HCT116 (cell line): Measurements from ENCODE around the gene CASP9. TPM values are rescaled to one million over a fixed set of nuclear protein-coding genes. Genes with fewer than 3 reads are reported as not detected.

Experiments
- ATAC-seq: fragments of 200-7000 bp; cut with Tn5 transposase; 2 replicates; pipeline ENCODE4 v1.9.1; 2020; ENCODE audit warnings: mild to moderate bottlenecking, moderate library complexity
- BruUV-seq: library from RNA; stranded (reverse); fragments of 400-500 nt; replicated peaks from 2 replicates; lab custom pipeline; 2021; lab: Mats Ljungman, UMichigan
- CTCF ChIA-PET: fragments of 300-600 bp; sonication (Branson Sonifier 250); formaldehyde crosslinking; loops from one replicate; lab custom pipeline; 2021; ENCODE audit warnings: antibody characterized with exemption; lab: Charles Lee
- POLR2A ChIA-PET: fragments of 300-600, 350-600 bp; sonication (Branson Sonifier 250); formaldehyde crosslinking; loops from one replicate; lab custom pipeline; 2021; ENCODE audit warnings: antibody characterized with exemption; lab: Charles Lee
- RAD21 ChIA-PET, 2 experiments: fragments of 300-600 bp; sonication (Branson Sonifier 250); formaldehyde crosslinking; loops; one replicate each; lab custom pipeline; 2023; ENCODE audit warnings: low total read pairs in 2 of 2; ENCODE audit not compliant: uncharacterized antibody in 2 of 2, unreplicated experiment in 2 of 2, low non-redundant PET in 1 of 2; lab: Charles Lee
- DNase-seq: peaks from one replicate; pipeline ENCODE4 v3.0.0-alpha.2; 2010; ENCODE audit warnings: low read depth, low spot score
- H2AFZ ChIP-seq: fragments of 200-600 bp; shearing (Covaris generic), sonication (generic); 2 replicates; pipeline ENCODE4 v1.6.1; 2017; ENCODE audit warnings: low read depth, mixed run types, mixed read lengths, antibody characterized with exemption, low read length; ENCODE audit not compliant: poor library complexity, severe bottlenecking
- H3K27ac ChIP-seq: 2 replicates; pipeline ENCODE4 v1.5.1; 2012; ENCODE audit warnings: low read depth, low read length
- H3K27me3 ChIP-seq: fragments of 200-600 bp; sonication (generic); 2 replicates; pipeline ENCODE4 v1.6.1; 2016; ENCODE audit warnings: mixed run types, low read length, mixed read lengths; ENCODE audit not compliant: insufficient read depth
- H3K36me3 ChIP-seq, 2 experiments: fragments of 200-500 bp in 1 of 2; fragments of 200-600 bp in 1 of 2; sonication (Bioruptor generic) in 1 of 2; sonication (generic) in 1 of 2; 2 replicates each; pipeline versions ENCODE4 v1.5.1 to v1.6.1; 2014 to 2016; ENCODE audit warnings: low read length in 2 of 2, inconsistent platforms in 1 of 2, mixed read lengths in 1 of 2, mixed run types in 1 of 2; ENCODE audit not compliant: insufficient read depth in 2 of 2, control insufficient read depth in 1 of 2
- H3K4me1 ChIP-seq, 2 experiments: fragments of 200-600 bp in 1 of 2; sonication (generic) in 1 of 2; 2 replicates each; pipeline versions ENCODE4 v1.5.1 to v1.6.1; 2012 to 2017; ENCODE audit warnings: low read length in 2 of 2, inconsistent platforms in 1 of 2, mild to moderate bottlenecking in 1 of 2, mixed read lengths in 1 of 2, mixed run types in 1 of 2, moderate library complexity in 1 of 2; ENCODE audit not compliant: insufficient read depth in 2 of 2, control insufficient read depth in 1 of 2
- H3K4me2 ChIP-seq: fragments of 200-600 bp; sonication (generic); 2 replicates; pipeline ENCODE4 v1.6.1; 2017; ENCODE audit warnings: mixed run types, low read length, mixed read lengths
- H3K4me3 ChIP-seq, 2 experiments: fragments of 200-600 bp in 1 of 2; sonication (generic) in 1 of 2; replicated peaks in 1 of 2; 2 replicates each; pipeline ENCODE4 v1.5.1; 2011 to 2016; ENCODE audit warnings: low read length in 2 of 2, control low read depth in 1 of 2, low read depth in 1 of 2, mild to moderate bottlenecking in 1 of 2, mixed read lengths in 1 of 2, mixed run types in 1 of 2
- H3K79me2 ChIP-seq: fragments of 200-600 bp; sonication (generic); 2 replicates; pipeline ENCODE4 v1.6.1; 2017; ENCODE audit warnings: mild to moderate bottlenecking, mixed run types, low read length, moderate library complexity, mixed read lengths; ENCODE audit not compliant: insufficient read depth
- H3K9ac ChIP-seq: fragments of 200-600 bp; sonication (generic); 2 replicates; pipeline ENCODE4 v1.6.1; 2016; ENCODE audit warnings: low read length, mixed read lengths
- H3K9me2 ChIP-seq: fragments of 200-600 bp; sonication (generic), shearing (Covaris generic); 2 replicates; pipeline ENCODE4 v1.6.1; 2017; ENCODE audit warnings: mixed run types, mild to moderate bottlenecking, moderate library complexity; ENCODE audit not compliant: insufficient read depth
- H3K9me3 ChIP-seq, 2 experiments: fragments of 200-500 bp in 1 of 2; fragments of 200-600 bp in 1 of 2; sonication (Bioruptor generic) in 1 of 2; sonication (generic) in 1 of 2; 2 replicates each; pipeline ENCODE4 v1.6.1; 2014 to 2017; ENCODE audit warnings: low read length in 2 of 2, mixed read lengths in 2 of 2, inconsistent platforms in 1 of 2, low read depth in 1 of 2, mild to moderate bottlenecking in 1 of 2, mixed run types in 1 of 2, moderate library complexity in 1 of 2; ENCODE audit not compliant: control insufficient read depth in 1 of 2, insufficient read depth in 1 of 2
- H4K20me1 ChIP-seq: fragments of 200-600 bp; sonication (generic), shearing (Covaris generic); 2 replicates; pipeline ENCODE4 v1.6.1; 2017; ENCODE audit warnings: mixed run types, mild to moderate bottlenecking, moderate library complexity; ENCODE audit not compliant: insufficient read depth
- EZH2phosphoT487 ChIP-seq: fragments of 200-600 bp; IDR thresholded peaks from 2 replicates; pipeline ENCODE4 v1.6.1; 2018; ENCODE audit warnings: antibody characterized with exemption, borderline replicate concordance
- FOSL1 ChIP-seq: IDR thresholded peaks from 2 replicates; pipeline ENCODE4 v1.6.1; 2012; ENCODE audit warnings: low read depth
- JUND ChIP-seq: IDR thresholded peaks from 2 replicates; pipeline ENCODE4 v1.6.1; 2012
- POLR2A ChIP-seq: IDR thresholded peaks from 2 replicates; pipeline ENCODE4 v1.7.0; 2011; ENCODE audit warnings: borderline replicate concordance; ENCODE audit not compliant: insufficient read depth, insufficient read length; ENCODE audit errors: extremely low read depth
- RAD21 ChIP-seq: IDR thresholded peaks from 2 replicates; pipeline ENCODE4 v1.6.1; 2012; ENCODE audit warnings: low read depth, mild to moderate bottlenecking
- SIN3A ChIP-seq: IDR thresholded peaks from 2 replicates; pipeline ENCODE4 v1.6.1; 2012; ENCODE audit warnings: low read depth
- SP1 ChIP-seq: IDR thresholded peaks from 2 replicates; pipeline ENCODE4 v1.6.1; 2012; ENCODE audit warnings: low read depth
- ZFX ChIP-seq: fragments of 450-650 bp; IDR thresholded peaks from 2 replicates; pipeline ENCODE4 v1.6.1; 2017
- intact Hi-C: fragments of 100-400 bp; cut with micrococcal nuclease; formaldehyde crosslinking; loops from 2 replicates; pipeline ENCODE4 v1.10.0; 2022
- total RNA-seq: library from RNA; stranded (reverse); gene quantifications from one replicate; pipeline ENCODE4 v1.2.1, GENCODE V29; 2021; ENCODE audit not compliant: unreplicated experiment
- TF ChIP-seq, protein P1 (sequence below): IDR thresholded peaks from 2 replicates; pipeline ENCODE4 v1.6.1; 2012
- TF ChIP-seq, protein P2 (sequence below): IDR thresholded peaks from 2 replicates; pipeline ENCODE4 v1.6.1; 2012; ENCODE audit warnings: low read depth

CASP9 gene
- total RNA-seq, 1 experiment from 2014 or later = 10.6 TPM

DNA sequence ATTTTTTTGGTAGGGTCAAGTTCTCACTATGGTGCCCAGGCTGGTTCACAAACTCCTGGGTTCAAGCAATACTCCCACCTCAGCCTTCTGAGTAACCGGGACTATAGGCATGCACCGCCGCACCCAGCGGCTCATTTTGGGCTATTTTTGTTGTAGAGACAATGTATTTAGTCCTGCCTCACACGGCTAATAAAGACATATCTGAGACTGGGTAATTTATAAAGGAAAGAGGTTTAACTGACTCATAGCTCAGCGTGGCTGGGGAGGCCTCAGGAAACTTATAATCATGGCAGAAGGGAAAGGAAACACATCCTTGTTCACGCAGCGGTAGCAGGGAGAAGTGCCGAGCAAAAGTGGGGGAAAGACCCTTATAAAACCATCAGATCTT, 63.3 kb downstream of the CASP9 start:
- POLR2A ChIA-PET = no interaction called here
- TF ChIP-seq JUND = no peak
- TF ChIP-seq ZFX = no peak
- TF ChIP-seq, protein P1, sequence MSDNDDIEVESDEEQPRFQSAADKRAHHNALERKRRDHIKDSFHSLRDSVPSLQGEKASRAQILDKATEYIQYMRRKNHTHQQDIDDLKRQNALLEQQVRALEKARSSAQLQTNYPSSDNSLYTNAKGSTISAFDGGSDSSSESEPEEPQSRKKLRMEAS = no peak
- no peak for TF ChIP-seq POLR2A
- TF ChIP-seq SIN3A = no peak
- TF ChIP-seq SP1 = no peak
- no peak for TF ChIP-seq RAD21
- TF ChIP-seq, protein P2, sequence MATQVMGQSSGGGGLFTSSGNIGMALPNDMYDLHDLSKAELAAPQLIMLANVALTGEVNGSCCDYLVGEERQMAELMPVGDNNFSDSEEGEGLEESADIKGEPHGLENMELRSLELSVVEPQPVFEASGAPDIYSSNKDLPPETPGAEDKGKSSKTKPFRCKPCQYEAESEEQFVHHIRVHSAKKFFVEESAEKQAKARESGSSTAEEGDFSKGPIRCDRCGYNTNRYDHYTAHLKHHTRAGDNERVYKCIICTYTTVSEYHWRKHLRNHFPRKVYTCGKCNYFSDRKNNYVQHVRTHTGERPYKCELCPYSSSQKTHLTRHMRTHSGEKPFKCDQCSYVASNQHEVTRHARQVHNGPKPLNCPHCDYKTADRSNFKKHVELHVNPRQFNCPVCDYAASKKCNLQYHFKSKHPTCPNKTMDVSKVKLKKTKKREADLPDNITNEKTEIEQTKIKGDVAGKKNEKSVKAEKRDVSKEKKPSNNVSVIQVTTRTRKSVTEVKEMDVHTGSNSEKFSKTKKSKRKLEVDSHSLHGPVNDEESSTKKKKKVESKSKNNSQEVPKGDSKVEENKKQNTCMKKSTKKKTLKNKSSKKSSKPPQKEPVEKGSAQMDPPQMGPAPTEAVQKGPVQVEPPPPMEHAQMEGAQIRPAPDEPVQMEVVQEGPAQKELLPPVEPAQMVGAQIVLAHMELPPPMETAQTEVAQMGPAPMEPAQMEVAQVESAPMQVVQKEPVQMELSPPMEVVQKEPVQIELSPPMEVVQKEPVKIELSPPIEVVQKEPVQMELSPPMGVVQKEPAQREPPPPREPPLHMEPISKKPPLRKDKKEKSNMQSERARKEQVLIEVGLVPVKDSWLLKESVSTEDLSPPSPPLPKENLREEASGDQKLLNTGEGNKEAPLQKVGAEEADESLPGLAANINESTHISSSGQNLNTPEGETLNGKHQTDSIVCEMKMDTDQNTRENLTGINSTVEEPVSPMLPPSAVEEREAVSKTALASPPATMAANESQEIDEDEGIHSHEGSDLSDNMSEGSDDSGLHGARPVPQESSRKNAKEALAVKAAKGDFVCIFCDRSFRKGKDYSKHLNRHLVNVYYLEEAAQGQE = no peak
- no peak for TF ChIP-seq EZH2phosphoT487
- no peak for TF ChIP-seq FOSL1
- Histone ChIP-seq H3K36me3 (no peaks in the 10 kb centered on the region), H3K4me3 (no peak overlapping the region), H3K79me2 (no peaks in the 10 kb centered on the region), H3K9ac (no peak overlapping the region), H3K9me2 (no peaks in the 10 kb centered on the region), H3K27ac (no peak overlapping the region), H3K27me3 (no peaks in the 10 kb centered on the region), H3K4me1 (peaks cover 3 to 10% of the 10 kb centered on the region in 2 experiments; a peak in 3 of 4 replicates), H3K9me3 (no peaks in the 10 kb centered on the region), H2AFZ (no peak overlapping the region), H3K4me2 (no peak overlapping the region), H4K20me1 (no peaks in the 10 kb centered on the region)
- DNase-seq = no peak
- BruUV-seq = no TSS peak
- CTCF ChIA-PET = no interaction called here
- RAD21 ChIA-PET = no interaction called here
- no peak for ATAC-seq
- intact Hi-C loops = no loop called here
